SK-N-SH (cell line): ENCODE data around the gene CACNA1A.

Experiments used
- EZH2phosphoT487 ChIP-seq: fragments of 200-600 bp; sonication (generic); IDR thresholded peaks from 2 replicates; pipeline ENCODE4 v1.6.1; 2017; ENCODE audit warnings: low read depth, mixed run types, mild to moderate bottlenecking, antibody characterized with exemption, moderate library complexity, borderline replicate concordance
- FOXM1 ChIP-seq: IDR thresholded peaks from 2 replicates; pipeline ENCODE4 v1.4.0; 2012; ENCODE audit warnings: low read depth, mild to moderate bottlenecking
- GATA2 ChIP-seq: sonication (generic); formaldehyde crosslinking; IDR thresholded peaks from 2 replicates; pipeline ENCODE4 v1.5.0; 2020; ENCODE audit warnings: mild to moderate bottlenecking, missing genetic modification reagents
- RAD21 ChIP-seq: IDR thresholded peaks from 2 replicates; pipeline ENCODE4 v1.6.1; 2012; ENCODE audit warnings: mild to moderate bottlenecking, low read length
- RXRA ChIP-seq: IDR thresholded peaks from 2 replicates; pipeline ENCODE4 v1.4.0; 2012; ENCODE audit warnings: low read depth, mild to moderate bottlenecking, borderline replicate concordance
- SIN3A ChIP-seq: IDR thresholded peaks from 2 replicates; pipeline ENCODE4 v1.6.1; 2012; ENCODE audit warnings: low read depth, mild to moderate bottlenecking, low read length, moderate library complexity, borderline replicate concordance
- TAF1 ChIP-seq: IDR thresholded peaks from 2 replicates; pipeline ENCODE4 v1.6.1; 2012; ENCODE audit warnings: low read depth, mild to moderate bottlenecking, low read length, moderate library complexity, borderline replicate concordance
- USF2 ChIP-seq: fragments of 150-350 bp; IDR thresholded peaks from 2 replicates; pipeline ENCODE4 v1.6.1; 2017; ENCODE audit warnings: antibody characterized with exemption, low read length, low read depth, borderline replicate concordance
- YY1 ChIP-seq: IDR thresholded peaks from 2 replicates; pipeline ENCODE4 v1.4.0; 2012; ENCODE audit warnings: low read depth, mild to moderate bottlenecking
- TF ChIP-seq, protein P1 (sequence below): fragments of 200-600 bp; sonication (generic); IDR thresholded peaks from 2 replicates; pipeline ENCODE4 v1.6.1; 2017; ENCODE audit warnings: antibody characterized with exemption, mild to moderate bottlenecking, moderate library complexity

DNA sequence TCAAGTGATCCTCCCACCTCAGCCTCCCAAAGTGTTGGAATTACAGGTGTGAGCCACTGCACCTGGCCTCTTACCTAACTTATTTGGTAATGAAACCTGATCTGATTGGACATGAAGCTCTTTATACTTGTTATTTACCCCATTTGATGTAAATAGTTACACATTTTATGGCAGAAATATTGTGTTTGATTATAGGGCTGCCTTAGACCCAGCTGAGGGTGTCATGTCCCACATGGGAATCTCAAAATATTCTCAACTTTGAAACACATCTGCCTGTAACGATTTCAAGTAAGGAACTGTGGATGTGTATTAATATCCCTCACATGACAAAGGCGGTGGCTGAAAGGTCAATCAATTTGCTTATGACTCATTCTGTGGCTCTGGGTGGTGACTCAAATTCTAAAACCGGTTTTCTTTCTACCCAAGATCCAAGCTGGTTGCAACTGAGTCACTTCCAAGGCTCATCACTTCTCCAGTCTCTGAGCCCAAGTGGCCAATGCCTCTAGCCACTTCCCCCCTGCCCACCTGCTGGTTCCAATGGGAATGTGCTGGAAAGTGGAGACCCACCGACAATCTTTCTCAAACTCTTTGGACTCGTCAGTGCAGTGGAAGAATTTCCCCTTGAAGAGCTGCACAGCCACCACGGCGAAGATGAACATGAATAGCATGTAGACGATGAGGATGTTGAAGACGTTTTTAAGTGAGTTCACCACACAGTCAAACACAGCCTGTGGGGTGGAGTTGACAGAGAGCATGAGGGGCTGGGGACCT lies 245.2 kb downstream of the CACNA1A start:
- TF ChIP-seq, protein P1, sequence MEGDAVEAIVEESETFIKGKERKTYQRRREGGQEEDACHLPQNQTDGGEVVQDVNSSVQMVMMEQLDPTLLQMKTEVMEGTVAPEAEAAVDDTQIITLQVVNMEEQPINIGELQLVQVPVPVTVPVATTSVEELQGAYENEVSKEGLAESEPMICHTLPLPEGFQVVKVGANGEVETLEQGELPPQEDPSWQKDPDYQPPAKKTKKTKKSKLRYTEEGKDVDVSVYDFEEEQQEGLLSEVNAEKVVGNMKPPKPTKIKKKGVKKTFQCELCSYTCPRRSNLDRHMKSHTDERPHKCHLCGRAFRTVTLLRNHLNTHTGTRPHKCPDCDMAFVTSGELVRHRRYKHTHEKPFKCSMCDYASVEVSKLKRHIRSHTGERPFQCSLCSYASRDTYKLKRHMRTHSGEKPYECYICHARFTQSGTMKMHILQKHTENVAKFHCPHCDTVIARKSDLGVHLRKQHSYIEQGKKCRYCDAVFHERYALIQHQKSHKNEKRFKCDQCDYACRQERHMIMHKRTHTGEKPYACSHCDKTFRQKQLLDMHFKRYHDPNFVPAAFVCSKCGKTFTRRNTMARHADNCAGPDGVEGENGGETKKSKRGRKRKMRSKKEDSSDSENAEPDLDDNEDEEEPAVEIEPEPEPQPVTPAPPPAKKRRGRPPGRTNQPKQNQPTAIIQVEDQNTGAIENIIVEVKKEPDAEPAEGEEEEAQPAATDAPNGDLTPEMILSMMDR, result peak; percentile 17; the same call in 1 of the 2 replicates
- TF ChIP-seq YY1 (no peak), TAF1 (no peak), FOXM1 (no peak), USF2 (no peak), RAD21 (no peak), RXRA (peak; percentile 32; the same call in 1 of the 2 replicates), GATA2 (CRISPR knock-in tag) (no peak), EZH2phosphoT487 (no peak), SIN3A (no peak)
